ENCODE results near the gene STRIP1.

Gene STRIP1

DNA sequence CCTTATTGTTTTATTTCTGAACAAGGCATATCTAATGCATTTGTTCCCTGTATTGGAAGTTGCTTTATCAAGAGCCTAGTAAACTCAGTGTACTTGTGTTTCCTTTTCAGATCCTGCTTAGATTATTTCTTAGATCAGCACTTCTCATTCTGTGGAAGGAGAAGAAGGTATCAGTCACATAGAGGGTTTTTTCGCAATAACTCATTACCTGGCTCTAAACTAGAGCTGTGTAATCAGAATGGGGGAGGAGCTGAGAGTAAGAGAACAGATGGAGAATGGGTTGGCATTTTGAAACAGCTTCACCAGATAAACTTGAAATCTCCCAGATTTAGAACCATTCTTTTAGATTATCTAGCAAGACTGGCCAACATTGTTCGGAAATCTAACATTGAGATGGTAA lies 38.9 kb upstream of the STRIP1 start:
- no peak for DNase-seq (ENCODE audit: insufficient read length)
- FAIRE-seq = no peak
- no peak for TF ChIP-seq TAF1 (IDR thresholded peaks at IDR 0.05; ENCODE audit: borderline replicate concordance, low read depth, low read length)
- no peak for TF ChIP-seq POLR2AphosphoS5 (IDR thresholded peaks at IDR 0.05; ENCODE audit: low read depth, low read length)
- no peak for TF ChIP-seq POLR2A (IDR thresholded peaks at IDR 0.05; ENCODE audit: low read depth, low read length)

DNA sequence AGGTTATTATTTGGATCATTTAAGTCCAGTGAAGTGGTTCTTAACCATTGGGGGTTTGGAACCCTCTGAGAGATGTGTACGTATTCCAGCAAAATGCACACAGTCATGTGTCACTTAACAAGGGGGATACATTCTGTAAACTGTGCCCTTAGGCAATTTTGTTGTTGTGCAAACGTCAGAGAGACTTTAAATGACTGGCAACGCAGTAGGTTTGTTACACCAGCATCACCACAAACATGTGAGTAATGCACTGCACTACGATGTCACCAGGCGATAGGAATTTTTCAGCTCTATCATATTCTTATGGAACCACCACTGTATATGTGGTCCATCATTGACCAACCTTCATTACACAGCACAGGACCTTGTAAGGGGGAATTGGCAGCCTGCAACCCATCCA lies 37.9 kb upstream of the STRIP1 start:
- DNase-seq (ENCODE audit: insufficient read length) (no peak), FAIRE-seq (no peak)
- TF ChIP-seq POLR2AphosphoS5 (IDR thresholded peaks at IDR 0.05; ENCODE audit: low read depth, low read length) = no peak
- no peak for TF ChIP-seq TAF1 (IDR thresholded peaks at IDR 0.05; ENCODE audit: borderline replicate concordance, low read depth, low read length)
- no peak for TF ChIP-seq POLR2A (IDR thresholded peaks at IDR 0.05; ENCODE audit: low read depth, low read length)

- TF ChIP-seq POLR2AphosphoS5 (IDR thresholded peaks at IDR 0.05; ENCODE audit: low read depth, low read length) (no peak), POLR2A (IDR thresholded peaks at IDR 0.05; ENCODE audit: low read depth, low read length) (no peak), TAF1 (IDR thresholded peaks at IDR 0.05; ENCODE audit: borderline replicate concordance, low read depth, low read length) (no peak)
- no peak for FAIRE-seq
- no peak for DNase-seq (ENCODE audit: insufficient read length)
These were observed 37.1 kb upstream of the STRIP1 start for GRCh38 chr1:109997204-109997866.

GRCh38 chr1:109997867-109998229 lies 36.6 kb upstream of the STRIP1 start:
- DNase-seq (ENCODE audit: insufficient read length) (no peak), FAIRE-seq (no peak)
- no peak for TF ChIP-seq POLR2AphosphoS5 (IDR thresholded peaks at IDR 0.05; ENCODE audit: low read depth, low read length)

- TF ChIP-seq POLR2A (IDR thresholded peaks at IDR 0.05; ENCODE audit: low read depth, low read length) (no peak), POLR2AphosphoS5 (IDR thresholded peaks at IDR 0.05; ENCODE audit: low read depth, low read length) (no peak), TAF1 (IDR thresholded peaks at IDR 0.05; ENCODE audit: borderline replicate concordance, low read depth, low read length) (no peak)
- FAIRE-seq = no peak
- no peak for DNase-seq (ENCODE audit: insufficient read length)
These were observed 31.7 kb upstream of the STRIP1 start for GRCh38 chr1:110002695-110003094.

DNA sequence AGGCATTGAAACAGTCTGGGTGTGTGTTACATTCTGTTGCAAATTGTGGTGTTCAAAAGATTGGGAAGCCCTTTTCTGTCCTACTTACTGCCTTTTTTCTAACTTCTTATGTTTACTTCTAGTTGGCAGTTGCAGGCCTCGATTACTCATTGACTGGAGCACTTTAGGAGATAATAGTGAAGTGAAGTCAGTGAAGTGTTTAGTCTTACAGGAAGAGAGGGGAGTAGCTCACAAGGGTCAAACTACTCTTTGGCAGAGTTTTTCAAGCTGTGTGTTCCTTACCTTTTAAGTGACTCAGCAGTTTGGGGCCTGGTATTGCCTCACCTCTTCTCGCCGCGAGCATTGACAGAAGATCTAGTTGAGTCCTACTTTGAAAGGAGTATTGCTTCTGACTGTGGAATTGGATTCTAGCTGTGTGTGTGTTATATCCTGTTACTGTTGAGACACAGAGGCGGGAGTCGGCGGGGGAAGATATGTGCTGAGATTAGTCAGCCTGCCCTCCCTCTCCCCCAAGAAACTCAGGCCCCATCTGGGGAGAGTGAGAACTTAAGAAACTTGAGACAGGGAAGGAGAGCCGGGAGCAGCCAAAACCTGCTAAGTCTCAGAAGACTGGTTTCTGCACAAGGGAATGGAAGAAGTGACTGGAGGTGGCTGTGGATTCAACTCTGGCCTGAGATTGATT lies 30.5 kb upstream of the STRIP1 start:
- FAIRE-seq = peak; percentile 78
- no peak for DNase-seq (ENCODE audit: insufficient read length)
- no peak for TF ChIP-seq POLR2A (IDR thresholded peaks at IDR 0.05; ENCODE audit: low read depth, low read length)
- no peak for TF ChIP-seq TAF1 (IDR thresholded peaks at IDR 0.05; ENCODE audit: borderline replicate concordance, low read depth, low read length)
- no peak for TF ChIP-seq POLR2AphosphoS5 (IDR thresholded peaks at IDR 0.05; ENCODE audit: low read depth, low read length)

GRCh38 chr1:110004583-110004982 lies 29.8 kb upstream of the STRIP1 start:
- TF ChIP-seq POLR2AphosphoS5 (IDR thresholded peaks at IDR 0.05; ENCODE audit: low read depth, low read length) (no peak), POLR2A (IDR thresholded peaks at IDR 0.05; ENCODE audit: low read depth, low read length) (no peak), TAF1 (IDR thresholded peaks at IDR 0.05; ENCODE audit: borderline replicate concordance, low read depth, low read length) (no peak)
- DNase-seq (ENCODE audit: insufficient read length) = no peak
- FAIRE-seq = no peak

DNA sequence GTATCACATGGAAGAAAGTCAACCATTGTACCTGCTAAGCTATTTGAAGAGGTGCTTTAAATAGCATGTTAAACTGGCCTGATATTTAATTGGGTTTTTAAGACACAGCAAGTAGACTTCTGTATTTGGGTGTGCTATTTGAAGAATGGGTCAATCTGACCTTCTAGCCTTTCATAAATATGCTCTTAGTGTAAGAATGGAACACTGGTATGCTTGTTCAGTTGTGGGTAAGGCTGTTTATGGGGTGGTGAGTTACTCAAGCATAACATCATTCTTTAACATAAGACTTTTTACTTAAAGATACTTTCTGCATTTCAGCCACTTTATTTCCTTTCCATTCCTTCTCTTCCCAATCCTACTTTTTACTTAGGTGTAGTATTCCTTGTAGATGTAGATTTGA lies 28.5 kb upstream of the STRIP1 start:
- TF ChIP-seq TAF1 (IDR thresholded peaks at IDR 0.05; ENCODE audit: borderline replicate concordance, low read depth, low read length) = no peak
- TF ChIP-seq POLR2AphosphoS5 (IDR thresholded peaks at IDR 0.05; ENCODE audit: low read depth, low read length) = no peak
- TF ChIP-seq POLR2A (IDR thresholded peaks at IDR 0.05; ENCODE audit: low read depth, low read length) = no peak
- no peak for DNase-seq (ENCODE audit: insufficient read length)
- no peak for FAIRE-seq

GRCh38 chr1:110006516-110006915 lies 27.9 kb upstream of the STRIP1 start:
- DNase-seq (ENCODE audit: insufficient read length) = no peak
- no peak for FAIRE-seq

DNA sequence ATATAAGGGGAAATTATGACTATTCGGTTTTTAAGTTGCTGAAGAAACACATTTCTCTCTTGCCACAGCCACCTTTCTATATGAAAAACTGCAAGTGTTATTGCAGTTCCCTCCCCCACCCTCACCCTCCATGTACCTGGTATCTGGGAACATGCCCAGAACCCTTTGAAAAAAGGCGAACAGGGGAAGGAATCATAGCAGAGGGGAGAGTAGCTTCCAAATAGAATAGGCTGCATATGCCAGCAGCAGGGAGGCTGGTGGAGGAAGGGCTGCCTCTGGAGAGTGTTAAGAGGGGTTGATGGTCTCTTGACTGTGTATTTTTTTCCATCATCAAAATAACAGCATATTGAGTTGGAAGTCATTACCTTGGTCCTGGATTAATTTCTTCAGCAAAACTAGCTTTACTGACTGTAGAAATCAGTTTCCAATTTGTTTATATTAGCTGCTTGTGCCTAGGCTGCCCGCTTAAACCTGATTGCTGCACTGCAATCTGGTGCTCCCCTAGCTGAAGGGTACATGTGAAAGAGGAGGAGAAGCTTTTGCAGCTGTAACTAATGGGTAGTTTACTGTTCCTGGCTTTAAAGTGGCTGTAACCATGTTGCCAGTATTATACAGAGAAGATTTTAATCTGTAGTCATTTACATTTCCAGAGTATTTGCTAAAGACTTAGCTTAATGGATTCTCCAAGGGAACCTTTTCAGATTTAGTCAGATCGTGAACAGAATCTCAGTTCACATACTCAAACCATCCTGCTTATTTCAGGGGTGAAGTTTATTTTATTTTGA lies 27.2 kb upstream of the STRIP1 start:
- FAIRE-seq (no peak), DNase-seq (ENCODE audit: insufficient read length) (no peak)
- no peak for TF ChIP-seq POLR2AphosphoS5 (IDR thresholded peaks at IDR 0.05; ENCODE audit: low read depth, low read length)
- TF ChIP-seq POLR2A (IDR thresholded peaks at IDR 0.05; ENCODE audit: low read depth, low read length) = no peak
- no peak for TF ChIP-seq TAF1 (IDR thresholded peaks at IDR 0.05; ENCODE audit: borderline replicate concordance, low read depth, low read length)

More at GRCh38 chr1:110006516-110006915, 27.9 kb upstream of the STRIP1 start:
- TF ChIP-seq POLR2AphosphoS5 (IDR thresholded peaks at IDR 0.05; ENCODE audit: low read depth, low read length) (no peak), POLR2A (IDR thresholded peaks at IDR 0.05; ENCODE audit: low read depth, low read length) (no peak), TAF1 (IDR thresholded peaks at IDR 0.05; ENCODE audit: borderline replicate concordance, low read depth, low read length) (no peak)

DNA sequence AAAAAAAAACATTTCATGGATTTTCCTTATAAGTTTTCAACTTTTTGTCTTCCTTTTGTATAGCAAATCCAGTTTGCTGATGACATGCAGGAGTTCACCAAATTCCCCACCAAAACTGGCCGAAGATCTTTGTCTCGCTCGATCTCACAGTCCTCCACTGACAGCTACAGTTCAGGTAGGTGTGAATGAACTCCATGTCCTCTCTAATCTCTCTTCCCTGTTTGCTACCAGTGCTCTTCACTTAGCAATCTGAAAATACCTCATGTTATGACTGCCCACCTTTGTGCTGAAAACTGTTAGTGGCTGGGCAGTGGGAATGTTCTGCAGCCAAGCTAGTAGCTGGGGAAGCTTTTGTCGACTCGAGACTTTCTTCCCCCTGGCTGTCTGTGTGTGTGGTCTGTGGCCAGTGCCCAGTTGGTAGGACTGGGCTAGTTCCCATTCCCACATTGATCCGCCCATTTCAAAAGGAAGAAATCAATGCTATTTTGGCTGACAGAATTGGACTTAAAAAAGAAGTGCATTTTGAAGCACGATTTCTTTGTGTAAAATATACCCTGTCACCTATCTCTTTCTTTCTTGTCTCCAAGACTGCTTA lies 25.4 kb upstream of the STRIP1 start:
- TF ChIP-seq POLR2A (IDR thresholded peaks at IDR 0.05; ENCODE audit: low read depth, low read length) = no peak
- no peak for TF ChIP-seq TAF1 (IDR thresholded peaks at IDR 0.05; ENCODE audit: borderline replicate concordance, low read depth, low read length)
- TF ChIP-seq POLR2AphosphoS5 (IDR thresholded peaks at IDR 0.05; ENCODE audit: low read depth, low read length) = no peak
- DNase-seq (ENCODE audit: insufficient read length) = no peak
- FAIRE-seq = no peak
